CD14-positive monocyte (primary cell): ENCODE measurements around the gene KEL. TPM values are rescaled to one million over a fixed set of nuclear protein-coding genes. Genes with fewer than 3 reads are reported as not detected.

Experiments used
- DNase-seq, 3 donors: peaks; one replicate each; pipeline ENCODE4 v3.0.0-alpha.2; 2011 to 2022
- H2AFZ ChIP-seq: 2 replicates; pipeline ENCODE4 v1.6.0; 2012; ENCODE audit warnings: mild to moderate bottlenecking, low read depth, low read length, inconsistent platforms; ENCODE audit not compliant: insufficient read depth, poor library complexity, severe bottlenecking
- H3K27ac ChIP-seq, 2 donors: 1 replicate in 1 of 2; 2 replicates in 1 of 2; pipeline ENCODE4 v1.5.1; 2012 to 2013; ENCODE audit warnings: low read length in 2 of 2, control low read depth in 1 of 2, inconsistent platforms in 1 of 2, low read depth in 1 of 2, mild to moderate bottlenecking in 1 of 2
- H3K27me3 ChIP-seq, 2 donors: one replicate each; pipeline versions ENCODE4 v1.6.0 to v1.6.1; 2011 to 2013; ENCODE audit warnings: low read length in 2 of 2; ENCODE audit not compliant: control insufficient read depth in 2 of 2, insufficient read depth in 2 of 2
- H3K36me3 ChIP-seq, 2 donors: replicated peaks in 1 of 2; 1 replicate in 1 of 2; 2 replicates in 1 of 2; pipeline versions ENCODE4 v1.5.1 to v1.6.1; 2012 to 2013; ENCODE audit warnings: low read length in 2 of 2, control low read depth in 1 of 2, inconsistent platforms in 1 of 2, mild to moderate bottlenecking in 1 of 2; ENCODE audit not compliant: insufficient read depth in 2 of 2, control insufficient read depth in 1 of 2
- H3K4me1 ChIP-seq, 2 donors: 1 replicate in 1 of 2; 2 replicates in 1 of 2; pipeline versions ENCODE4 v1.5.1 to v1.6.1; 2012 to 2013; ENCODE audit warnings: low read length in 2 of 2, control low read depth in 1 of 2, inconsistent platforms in 1 of 2, mild to moderate bottlenecking in 1 of 2, moderate library complexity in 1 of 2; ENCODE audit not compliant: insufficient read depth in 2 of 2, control insufficient read depth in 1 of 2
- H3K4me2 ChIP-seq: replicated peaks from 2 replicates; pipeline ENCODE3; 2012; ENCODE audit warnings: low read length, moderate library complexity, mild to moderate bottlenecking; ENCODE audit not compliant: poor library complexity, severe bottlenecking; ENCODE audit errors: extremely low read depth
- H3K4me3 ChIP-seq, 3 experiments: fragments of 200-600 bp in 1 of 3; sonication (generic) in 1 of 3; replicated peaks in 1 of 3; 1 replicate in 2 of 3; 2 replicates in 1 of 3; pipeline ENCODE4 v1.5.1; 2011 to 2013; ENCODE audit warnings: low read length in 3 of 3, mild to moderate bottlenecking in 3 of 3, control low read depth in 2 of 3, low read depth in 2 of 3, inconsistent platforms in 1 of 3, moderate library complexity in 1 of 3
- H3K79me2 ChIP-seq: 2 replicates; pipeline ENCODE4 v1.6.0; 2012; ENCODE audit warnings: mild to moderate bottlenecking, control low read depth, inconsistent platforms, low read length, moderate library complexity; ENCODE audit not compliant: insufficient read depth
- H3K9ac ChIP-seq: 2 replicates; pipeline ENCODE4 v1.6.0; 2017; ENCODE audit warnings: low read length, mild to moderate bottlenecking; ENCODE audit not compliant: insufficient read depth, poor library complexity, severe bottlenecking
- H3K9me3 ChIP-seq, 2 donors: replicated peaks in 1 of 2; 1 replicate in 1 of 2; 2 replicates in 1 of 2; pipeline versions ENCODE4 v1.5.1 to v1.6.1; 2012 to 2013; ENCODE audit warnings: low read length in 2 of 2, control low read depth in 1 of 2; ENCODE audit not compliant: control insufficient read depth in 1 of 2, insufficient read depth in 1 of 2
- H4K20me1 ChIP-seq: 2 replicates; pipeline ENCODE4 v1.6.0; 2012; ENCODE audit warnings: mild to moderate bottlenecking, low read length, control low read depth, moderate library complexity; ENCODE audit not compliant: insufficient read depth
- H3K27ac Mint-ChIP-seq, 7 donors: one replicate each; pipeline ENCODE4 v1.8.0; 2020; ENCODE audit warnings: mild to moderate bottlenecking in 7 of 7, mixed read lengths in 7 of 7, moderate library complexity in 6 of 7, inconsistent platforms in 2 of 7
- H3K27me3 Mint-ChIP-seq, 3 donors: one replicate each; pipeline ENCODE4 v1.8.0; 2021 to 2022; ENCODE audit warnings: low read depth in 3 of 3, mild to moderate bottlenecking in 3 of 3, mixed read lengths in 3 of 3, moderate library complexity in 3 of 3, inconsistent platforms in 1 of 3
- H3K36me3 Mint-ChIP-seq, 2 donors: one replicate each; pipeline ENCODE4 v1.8.0; 2020; ENCODE audit warnings: mixed read lengths in 2 of 2, inconsistent platforms in 1 of 2, mild to moderate bottlenecking in 1 of 2
- H3K4me1 Mint-ChIP-seq: one replicate; pipeline ENCODE4 v1.8.0; 2020; ENCODE audit warnings: mild to moderate bottlenecking, mixed read lengths
- H3K4me3 Mint-ChIP-seq, 2 donors: one replicate each; pipeline ENCODE4 v1.8.0; 2020; ENCODE audit warnings: mild to moderate bottlenecking in 2 of 2, mixed read lengths in 2 of 2, moderate library complexity in 1 of 2
- H3K9me3 Mint-ChIP-seq, 7 donors: one replicate each; pipeline ENCODE4 v1.8.0; 2020 to 2022; ENCODE audit warnings: mixed read lengths in 7 of 7, mild to moderate bottlenecking in 6 of 7, moderate library complexity in 6 of 7, inconsistent platforms in 2 of 7
- CTCF ChIP-seq: fragments of 200-600 bp; IDR thresholded peaks from one replicate; pipeline ENCODE4 v1.8.0; 2022; ENCODE audit warnings: antibody characterized with exemption, mild to moderate bottlenecking
- WGBS: methylation state at CpG from one replicate; pipeline ENCODE4 v1.1.5; 2013; ENCODE audit warnings: missing lambda C conversion rate; ENCODE audit not compliant: insufficient coverage; 5-methylcytosine and 5-hydroxymethylcytosine counted together
- intact Hi-C, 2 donors: fragments of 100-400 bp; cut with micrococcal nuclease; formaldehyde crosslinking; loops; one replicate each; pipeline versions ENCODE4 v1.15.0 to v1.15.1; 2023
- polyA plus RNA-seq, 3 donors: library from polyadenylated mRNA; depleted of rRNA in 1 of 3; unstranded in 2 of 3; stranded (reverse) in 1 of 3; fragments of 300-500 nt in 2 of 3; fragments of >200 nt in 1 of 3; fragmentation: Illumina TruSeq in 2 of 3; gene quantifications; 1 replicate in 2 of 3; 2 replicates in 1 of 3; pipeline ENCODE4 v1.2.3, GENCODE V29; 2012 to 2021

Gene KEL
- polyA plus RNA-seq, 3 donors = 2.5 TPM; not detected in 2

GRCh38 chr7:142897691-142898090 lies 64.5 kb downstream of the KEL start:
- no peaks in the 10 kb centered on the region for H3K9me3 ChIP-seq
- H3K9me3 Mint-ChIP-seq = no peaks in the 10 kb centered on the region
- no peak overlapping the region for H3K27ac Mint-ChIP-seq
- no peak overlapping the region for H3K4me3 Mint-ChIP-seq
- H4K20me1 ChIP-seq = no peaks in the 10 kb centered on the region
- H3K79me2 ChIP-seq = no peaks in the 10 kb centered on the region
- no peak overlapping the region for H3K4me3 ChIP-seq
- no peak overlapping the region for H3K27ac ChIP-seq
- no peak overlapping the region for H3K9ac ChIP-seq
- no peak for TF ChIP-seq CTCF
- intact Hi-C loops = no loop called here
- no peaks in the 10 kb centered on the region for H3K36me3 ChIP-seq
- H3K27me3 ChIP-seq = no peaks in the 10 kb centered on the region
- H2AFZ ChIP-seq = no peak overlapping the region
- H3K27me3 Mint-ChIP-seq = peaks cover 5 to 7% (median 5%) of the 10 kb centered on the region in 3 donors
- peaks cover 5% of the 10 kb centered on the region for H3K4me1 Mint-ChIP-seq
- H3K36me3 Mint-ChIP-seq = no peaks in the 10 kb centered on the region
- DNase-seq = no peak
- WGBS = 99% methylated on average over 7 of the region's 7 CpGs
- no peak overlapping the region for H3K4me2 ChIP-seq
- no peaks in the 10 kb centered on the region for H3K4me1 ChIP-seq

- Histone ChIP-seq H3K79me2 (no peaks in the 10 kb centered on the region), H3K4me1 (no peaks in the 10 kb centered on the region), H3K9me3 (no peaks in the 10 kb centered on the region), H4K20me1 (no peaks in the 10 kb centered on the region), H3K4me3 (no peak overlapping the region), H2AFZ (no peak overlapping the region), H3K9ac (no peak overlapping the region), H3K27me3 (no peaks in the 10 kb centered on the region), H3K4me2 (no peak overlapping the region), H3K36me3 (no peaks in the 10 kb centered on the region), H3K27ac (no peak overlapping the region)
- H3K4me3 Mint-ChIP-seq = no peak overlapping the region
- H3K36me3 Mint-ChIP-seq = no peaks in the 10 kb centered on the region
- H3K27me3 Mint-ChIP-seq = peaks cover 5 to 7% (median 5%) of the 10 kb centered on the region in 3 donors
- intact Hi-C loops = no loop called here
- no peak for DNase-seq
- no CpG with 5 or more reads among the region's 3 CpGs for WGBS
- H3K9me3 Mint-ChIP-seq = peaks cover 0 to 1% (median 0%) of the 10 kb centered on the region in 7 donors
- TF ChIP-seq CTCF = no peak
- H3K4me1 Mint-ChIP-seq = peaks cover 5% of the 10 kb centered on the region
- no peak overlapping the region for H3K27ac Mint-ChIP-seq
Observed at GRCh38 chr7:142896741-142897379, 65.3 kb downstream of the KEL start.
